HEK293 (cell line): Measurements from ENCODE around the gene ACHE.

Experiments used
- CTCF ChIA-PET: fragments of 350-600 bp; formaldehyde crosslinking; extraction: SDS; loops from one replicate; lab custom pipeline; 2021; ENCODE audit warnings: antibody characterized with exemption; lab: Yijun Ruan, JAX
- POLR2A ChIA-PET: fragments of 300-600 bp; formaldehyde crosslinking; extraction: SDS; loops from one replicate; lab custom pipeline; 2020; ENCODE audit warnings: antibody characterized with exemption, inconsistent platforms; lab: Yijun Ruan, JAX
- H3K27ac ChIP-seq: fragments of 200-500 bp; sonication (Bioruptor generic); 2 replicates; pipeline ENCODE4 v1.5.1; 2014; ENCODE audit warnings: low read depth, low read length, control low read depth, inconsistent platforms; ENCODE audit errors: extremely low read depth
- H3K36me3 ChIP-seq, 2 experiments: fragments of 200-500 bp in 1 of 2; sonication (Bioruptor generic) in 1 of 2; 1 replicate in 1 of 2; 2 replicates in 1 of 2; pipeline ENCODE4 v1.5.1; 2014 to 2017; ENCODE audit warnings: inconsistent platforms in 2 of 2, low read length in 2 of 2; ENCODE audit not compliant: control insufficient read depth in 2 of 2, insufficient read depth in 1 of 2
- H3K4me1 ChIP-seq: fragments of 200-500 bp; sonication (Bioruptor generic); 2 replicates; pipeline ENCODE4 v1.5.1; 2014; ENCODE audit warnings: mild to moderate bottlenecking, low read length, inconsistent platforms; ENCODE audit not compliant: control insufficient read depth, insufficient read depth
- H3K4me3 ChIP-seq: 2 replicates; pipeline ENCODE4 v1.5.1; 2011; ENCODE audit warnings: low read depth, mild to moderate bottlenecking, control low read depth, low read length, moderate library complexity
- H3K9me3 ChIP-seq: fragments of 200-500 bp; sonication (Bioruptor generic); 2 replicates; pipeline ENCODE4 v1.5.1; 2014; ENCODE audit warnings: low read depth, low read length, inconsistent platforms; ENCODE audit not compliant: control insufficient read depth, insufficient read depth
- KLF10 ChIP-seq: fragments of 450-650 bp; IDR thresholded peaks from 2 replicates; pipeline ENCODE4 v1.5.1; 2018; ENCODE audit warnings: missing biosample characterization, mild to moderate bottlenecking, missing genetic modification characterization
- KLF9 ChIP-seq: fragments of 450-650 bp; formaldehyde crosslinking; IDR thresholded peaks from 2 replicates; pipeline ENCODE4 v1.5.1; 2016; ENCODE audit warnings: missing biosample characterization, missing genetic modification characterization, low read depth
- SCRT1 ChIP-seq: fragments of 450-650 bp; formaldehyde crosslinking; IDR thresholded peaks from 2 replicates; pipeline ENCODE4 v1.5.1; 2016; ENCODE audit warnings: missing biosample characterization, missing genetic modification characterization, borderline replicate concordance
- ZBTB1 ChIP-seq: fragments of 450-650 bp; formaldehyde crosslinking; IDR thresholded peaks from 2 replicates; pipeline ENCODE4 v1.5.1; 2016; ENCODE audit warnings: missing biosample characterization, missing genetic modification characterization
- ZBTB7A ChIP-seq: fragments of 450-650 bp; formaldehyde crosslinking; IDR thresholded peaks from 2 replicates; pipeline ENCODE4 v1.5.1; 2016; ENCODE audit warnings: low read depth, missing biosample characterization, missing genetic modification characterization
- ZFP37 ChIP-seq: fragments of 450-650 bp; formaldehyde crosslinking; IDR thresholded peaks from 2 replicates; pipeline ENCODE4 v1.5.1; 2016; ENCODE audit warnings: missing biosample characterization, missing genetic modification characterization
- ZNF10 ChIP-seq: fragments of 450-650 bp; formaldehyde crosslinking; IDR thresholded peaks from 2 replicates; pipeline ENCODE4 v1.5.1; 2017; ENCODE audit warnings: missing biosample characterization, missing genetic modification characterization
- ZNF169 ChIP-seq: fragments of 450-650 bp; formaldehyde crosslinking; IDR thresholded peaks from 2 replicates; pipeline ENCODE4 v1.5.1; 2016; ENCODE audit warnings: missing biosample characterization, missing genetic modification characterization
- ZNF23 ChIP-seq: fragments of 450-650 bp; formaldehyde crosslinking; IDR thresholded peaks from 2 replicates; pipeline ENCODE4 v1.5.1; 2016; ENCODE audit warnings: missing biosample characterization, missing genetic modification characterization, borderline replicate concordance
- ZNF433 ChIP-seq: fragments of 450-650 bp; formaldehyde crosslinking; IDR thresholded peaks from 2 replicates; pipeline ENCODE4 v1.5.1; 2016; ENCODE audit warnings: missing biosample characterization, missing genetic modification characterization, low read depth
- ZNF785 ChIP-seq: fragments of 450-650 bp; formaldehyde crosslinking; IDR thresholded peaks from 2 replicates; pipeline ENCODE4 v1.5.1; 2016; ENCODE audit warnings: missing biosample characterization, missing genetic modification characterization
- TF ChIP-seq, protein P1 (sequence below): fragments of 450-650 bp; formaldehyde crosslinking; IDR thresholded peaks from 2 replicates; pipeline ENCODE4 v1.5.1; 2016; ENCODE audit warnings: missing biosample characterization, missing genetic modification characterization, borderline replicate concordance
- TF ChIP-seq, protein P2 (sequence below): fragments of 450-650 bp; formaldehyde crosslinking; conservative IDR thresholded peaks from 2 replicates; pipeline ENCODE4 v1.5.1; 2016; ENCODE audit warnings: low read depth, missing biosample characterization, missing genetic modification characterization
- TF ChIP-seq, protein P3 (sequence below): fragments of 450-650 bp; formaldehyde crosslinking; IDR thresholded peaks from 2 replicates; pipeline ENCODE4 v1.5.1; 2017; ENCODE audit warnings: missing biosample characterization, missing genetic modification characterization
- TF ChIP-seq, protein P4 (sequence below): fragments of 450-650 bp; formaldehyde crosslinking; IDR thresholded peaks from 2 replicates; pipeline ENCODE4 v1.5.1; 2016; ENCODE audit warnings: missing biosample characterization, missing genetic modification characterization, low read depth

ACHE gene

DNA sequence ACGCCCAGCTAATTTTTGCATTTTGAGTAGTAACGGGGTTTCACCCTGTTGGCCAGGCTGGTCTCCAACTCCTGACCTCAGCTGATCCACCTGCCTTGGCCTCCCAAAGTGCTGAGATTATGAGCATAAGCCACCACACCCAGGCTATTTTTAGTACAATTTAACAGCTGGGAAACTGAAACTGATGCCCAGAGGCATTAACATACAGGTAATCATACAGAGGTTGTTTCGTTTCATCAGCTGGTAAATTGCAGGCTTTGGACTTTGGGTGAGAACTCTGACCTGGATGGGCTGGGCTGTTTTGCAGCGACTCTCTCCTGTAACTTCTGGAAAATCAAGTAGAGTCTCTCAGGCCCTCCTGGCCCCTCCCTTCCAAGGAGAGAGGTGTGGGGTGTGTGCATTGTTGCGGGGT lies 6.2 kb upstream of the ACHE start (continued):
- TF ChIP-seq, protein P1, sequence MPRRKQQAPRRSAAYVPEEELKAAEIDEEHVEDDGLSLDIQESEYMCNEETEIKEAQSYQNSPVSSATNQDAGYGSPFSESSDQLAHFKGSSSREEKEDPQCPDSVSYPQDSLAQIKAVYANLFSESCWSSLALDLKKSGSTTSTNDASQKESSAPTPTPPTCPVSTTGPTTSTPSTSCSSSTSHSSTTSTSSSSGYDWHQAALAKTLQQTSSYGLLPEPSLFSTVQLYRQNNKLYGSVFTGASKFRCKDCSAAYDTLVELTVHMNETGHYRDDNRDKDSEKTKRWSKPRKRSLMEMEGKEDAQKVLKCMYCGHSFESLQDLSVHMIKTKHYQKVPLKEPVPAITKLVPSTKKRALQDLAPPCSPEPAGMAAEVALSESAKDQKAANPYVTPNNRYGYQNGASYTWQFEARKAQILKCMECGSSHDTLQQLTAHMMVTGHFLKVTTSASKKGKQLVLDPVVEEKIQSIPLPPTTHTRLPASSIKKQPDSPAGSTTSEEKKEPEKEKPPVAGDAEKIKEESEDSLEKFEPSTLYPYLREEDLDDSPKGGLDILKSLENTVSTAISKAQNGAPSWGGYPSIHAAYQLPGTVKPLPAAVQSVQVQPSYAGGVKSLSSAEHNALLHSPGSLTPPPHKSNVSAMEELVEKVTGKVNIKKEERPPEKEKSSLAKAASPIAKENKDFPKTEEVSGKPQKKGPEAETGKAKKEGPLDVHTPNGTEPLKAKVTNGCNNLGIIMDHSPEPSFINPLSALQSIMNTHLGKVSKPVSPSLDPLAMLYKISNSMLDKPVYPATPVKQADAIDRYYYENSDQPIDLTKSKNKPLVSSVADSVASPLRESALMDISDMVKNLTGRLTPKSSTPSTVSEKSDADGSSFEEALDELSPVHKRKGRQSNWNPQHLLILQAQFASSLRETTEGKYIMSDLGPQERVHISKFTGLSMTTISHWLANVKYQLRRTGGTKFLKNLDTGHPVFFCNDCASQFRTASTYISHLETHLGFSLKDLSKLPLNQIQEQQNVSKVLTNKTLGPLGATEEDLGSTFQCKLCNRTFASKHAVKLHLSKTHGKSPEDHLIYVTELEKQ (tag by site-specific recombination), result no peak
- TF ChIP-seq ZNF10 (no peak), ZBTB7A (tag by site-specific recombination) (no peak), ZBTB1 (tag by site-specific recombination) (no peak), ZFP37 (tag by site-specific recombination) (no peak)
- TF ChIP-seq, protein P2, sequence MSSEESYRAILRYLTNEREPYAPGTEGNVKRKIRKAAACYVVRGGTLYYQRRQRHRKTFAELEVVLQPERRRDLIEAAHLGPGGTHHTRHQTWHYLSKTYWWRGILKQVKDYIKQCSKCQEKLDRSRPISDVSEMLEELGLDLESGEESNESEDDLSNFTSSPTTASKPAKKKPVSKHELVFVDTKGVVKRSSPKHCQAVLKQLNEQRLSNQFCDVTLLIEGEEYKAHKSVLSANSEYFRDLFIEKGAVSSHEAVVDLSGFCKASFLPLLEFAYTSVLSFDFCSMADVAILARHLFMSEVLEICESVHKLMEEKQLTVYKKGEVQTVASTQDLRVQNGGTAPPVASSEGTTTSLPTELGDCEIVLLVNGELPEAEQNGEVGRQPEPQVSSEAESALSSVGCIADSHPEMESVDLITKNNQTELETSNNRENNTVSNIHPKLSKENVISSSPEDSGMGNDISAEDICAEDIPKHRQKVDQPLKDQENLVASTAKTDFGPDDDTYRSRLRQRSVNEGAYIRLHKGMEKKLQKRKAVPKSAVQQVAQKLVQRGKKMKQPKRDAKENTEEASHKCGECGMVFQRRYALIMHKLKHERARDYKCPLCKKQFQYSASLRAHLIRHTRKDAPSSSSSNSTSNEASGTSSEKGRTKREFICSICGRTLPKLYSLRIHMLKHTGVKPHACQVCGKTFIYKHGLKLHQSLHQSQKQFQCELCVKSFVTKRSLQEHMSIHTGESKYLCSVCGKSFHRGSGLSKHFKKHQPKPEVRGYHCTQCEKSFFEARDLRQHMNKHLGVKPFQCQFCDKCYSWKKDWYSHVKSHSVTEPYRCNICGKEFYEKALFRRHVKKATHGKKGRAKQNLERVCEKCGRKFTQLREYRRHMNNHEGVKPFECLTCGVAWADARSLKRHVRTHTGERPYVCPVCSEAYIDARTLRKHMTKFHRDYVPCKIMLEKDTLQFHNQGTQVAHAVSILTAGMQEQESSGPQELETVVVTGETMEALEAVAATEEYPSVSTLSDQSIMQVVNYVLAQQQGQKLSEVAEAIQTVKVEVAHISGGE (tag by site-specific recombination), result no peak
- TF ChIP-seq, all 188 proteins: peak for 0

DNA sequence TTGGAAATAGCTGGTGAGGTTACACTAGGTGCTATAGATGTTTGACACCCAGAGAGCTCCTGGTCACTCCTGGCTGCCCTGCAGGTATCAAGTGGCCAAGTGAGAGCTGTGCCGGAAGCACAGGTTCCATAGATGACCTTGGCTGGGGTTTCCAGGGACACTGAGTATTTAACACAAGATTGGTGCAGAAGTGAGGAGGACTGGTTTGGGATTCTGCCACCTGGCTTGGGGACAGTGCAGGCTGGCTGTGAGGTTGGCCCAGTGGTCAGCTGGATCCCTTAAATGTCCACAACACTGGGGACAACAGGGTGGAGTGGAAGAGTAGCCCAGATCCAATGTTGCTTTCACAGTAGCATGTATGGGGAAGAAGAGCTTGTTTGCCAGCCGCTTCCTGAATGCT lies 5.3 kb upstream of the ACHE start:
- H3K9me3 ChIP-seq, result no peaks in the 10 kb centered on the region
- TF ChIP-seq ZNF785 (tag by site-specific recombination) (no peak), KLF9 (tag by site-specific recombination) (no peak), ZNF23 (tag by site-specific recombination) (no peak), ZNF433 (tag by site-specific recombination) (no peak), KLF10 (no peak), ZNF169 (tag by site-specific recombination) (no peak), SCRT1 (no peak)
- TF ChIP-seq, protein P3, sequence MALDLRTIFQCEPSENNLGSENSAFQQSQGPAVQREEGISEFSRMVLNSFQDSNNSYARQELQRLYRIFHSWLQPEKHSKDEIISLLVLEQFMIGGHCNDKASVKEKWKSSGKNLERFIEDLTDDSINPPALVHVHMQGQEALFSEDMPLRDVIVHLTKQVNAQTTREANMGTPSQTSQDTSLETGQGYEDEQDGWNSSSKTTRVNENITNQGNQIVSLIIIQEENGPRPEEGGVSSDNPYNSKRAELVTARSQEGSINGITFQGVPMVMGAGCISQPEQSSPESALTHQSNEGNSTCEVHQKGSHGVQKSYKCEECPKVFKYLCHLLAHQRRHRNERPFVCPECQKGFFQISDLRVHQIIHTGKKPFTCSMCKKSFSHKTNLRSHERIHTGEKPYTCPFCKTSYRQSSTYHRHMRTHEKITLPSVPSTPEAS (tag by site-specific recombination), result no peak
- TF ChIP-seq, protein P4, sequence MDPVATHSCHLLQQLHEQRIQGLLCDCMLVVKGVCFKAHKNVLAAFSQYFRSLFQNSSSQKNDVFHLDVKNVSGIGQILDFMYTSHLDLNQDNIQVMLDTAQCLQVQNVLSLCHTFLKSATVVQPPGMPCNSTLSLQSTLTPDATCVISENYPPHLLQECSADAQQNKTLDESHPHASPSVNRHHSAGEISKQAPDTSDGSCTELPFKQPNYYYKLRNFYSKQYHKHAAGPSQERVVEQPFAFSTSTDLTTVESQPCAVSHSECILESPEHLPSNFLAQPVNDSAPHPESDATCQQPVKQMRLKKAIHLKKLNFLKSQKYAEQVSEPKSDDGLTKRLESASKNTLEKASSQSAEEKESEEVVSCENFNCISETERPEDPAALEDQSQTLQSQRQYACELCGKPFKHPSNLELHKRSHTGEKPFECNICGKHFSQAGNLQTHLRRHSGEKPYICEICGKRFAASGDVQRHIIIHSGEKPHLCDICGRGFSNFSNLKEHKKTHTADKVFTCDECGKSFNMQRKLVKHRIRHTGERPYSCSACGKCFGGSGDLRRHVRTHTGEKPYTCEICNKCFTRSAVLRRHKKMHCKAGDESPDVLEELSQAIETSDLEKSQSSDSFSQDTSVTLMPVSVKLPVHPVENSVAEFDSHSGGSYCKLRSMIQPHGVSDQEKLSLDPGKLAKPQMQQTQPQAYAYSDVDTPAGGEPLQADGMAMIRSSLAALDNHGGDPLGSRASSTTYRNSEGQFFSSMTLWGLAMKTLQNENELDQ (tag by site-specific recombination), result no peak
- ChIA-PET CTCF (interaction anchor here (2.2 to 3.9 kb wide), 2 partner anchors 158 to 176 kb away, joined by 7 to 22 read pairs; no protein-coding TSS in a partner anchor), POLR2A (no interaction called here)
- no peaks in the 10 kb centered on the region for H3K4me1 ChIP-seq
- no peaks in the 10 kb centered on the region for H3K36me3 ChIP-seq
- no peak overlapping the region for H3K4me3 ChIP-seq
- H3K27ac ChIP-seq, result no peak overlapping the region
